IMR-90 (cell line): ENCODE results near the gene MGST2. TPM values are rescaled to one million over a fixed set of nuclear protein-coding genes. Genes with fewer than 3 reads are reported as not detected.

Experiments used
- ATAC-seq: fragments of 200-7000 bp; cut with Tn5 transposase; 2 replicates; pipeline ENCODE4 v1.9.1; 2020; ENCODE audit warnings: low read depth, mild to moderate bottlenecking, moderate library complexity
- BruUV-seq: library from RNA; stranded (reverse); fragments of 400-500 nt; replicated peaks from 2 replicates; lab custom pipeline; 2021; lab: Mats Ljungman, UMichigan
- CTCF ChIA-PET: fragments of 300-600 bp; formaldehyde crosslinking; extraction: SDS; loops from one replicate; lab custom pipeline; 2021; ENCODE audit warnings: antibody characterized with exemption; lab: Yijun Ruan, JAX
- POLR2A ChIA-PET: fragments of 300-600 bp; sonication (Branson Sonifier 250); formaldehyde crosslinking; loops from one replicate; lab custom pipeline; 2022; ENCODE audit warnings: antibody characterized with exemption; ENCODE audit not compliant: unreplicated experiment; lab: Charles Lee
- DNase-seq: peaks from one replicate; pipeline ENCODE4 v3.0.0; 2013
- H2AFZ ChIP-seq: replicated peaks from 2 replicates; pipeline ENCODE3; 2013; ENCODE audit warnings: low read length, mild to moderate bottlenecking; ENCODE audit not compliant: poor library complexity
- H2AK5ac ChIP-seq: 2 replicates; pipeline ENCODE4 v1.6.1; 2013; ENCODE audit warnings: low read depth, low read length, inconsistent platforms
- H2AK9ac ChIP-seq: replicated peaks from 2 replicates; pipeline ENCODE3; 2013; ENCODE audit warnings: mild to moderate bottlenecking, low read depth, low read length, moderate library complexity; ENCODE audit not compliant: poor library complexity
- H2BK120ac ChIP-seq: 2 replicates; pipeline ENCODE4 v1.6.1; 2013; ENCODE audit warnings: low read depth, low read length, inconsistent platforms
- H2BK15ac ChIP-seq: 3 replicates; pipeline ENCODE4 v1.6.1; 2013; ENCODE audit warnings: low read depth, low read length, inconsistent platforms
- H2BK20ac ChIP-seq: 2 replicates; pipeline ENCODE4 v1.6.1; 2013; ENCODE audit warnings: low read depth, mild to moderate bottlenecking, inconsistent platforms, low read length, moderate library complexity
- H2BK5ac ChIP-seq: 2 replicates; pipeline ENCODE4 v1.6.1; 2013; ENCODE audit warnings: mild to moderate bottlenecking, low read depth, low read length, inconsistent platforms; ENCODE audit not compliant: poor library complexity, severe bottlenecking
- H3K14ac ChIP-seq: replicated peaks from 2 replicates; pipeline ENCODE4 v1.6.1; 2013; ENCODE audit warnings: low read depth, low read length, inconsistent platforms
- H3K18ac ChIP-seq: 2 replicates; pipeline ENCODE4 v1.6.1; 2013; ENCODE audit warnings: low read depth, low read length, control low read depth
- H3K23ac ChIP-seq: 2 replicates; pipeline ENCODE4 v1.6.1; 2013; ENCODE audit warnings: low read depth, low read length, inconsistent platforms
- H3K27ac ChIP-seq: 2 replicates; pipeline ENCODE4 v1.5.1; 2013; ENCODE audit warnings: mild to moderate bottlenecking, control low read depth, low read length; ENCODE audit not compliant: insufficient read depth
- H3K27me3 ChIP-seq: 2 replicates; pipeline ENCODE4 v1.6.1; 2013; ENCODE audit warnings: low read length; ENCODE audit not compliant: control insufficient read depth, insufficient read depth
- H3K36me3 ChIP-seq: 2 replicates; pipeline ENCODE4 v1.6.1; 2013; ENCODE audit warnings: low read length, mixed read lengths; ENCODE audit not compliant: control insufficient read depth, insufficient read depth
- H3K4ac ChIP-seq: 2 replicates; pipeline ENCODE4 v1.6.1; 2013; ENCODE audit warnings: low read depth, low read length, inconsistent platforms
- H3K4me1 ChIP-seq: 2 replicates; pipeline ENCODE4 v1.6.1; 2013; ENCODE audit warnings: low read length, mixed read lengths; ENCODE audit not compliant: control insufficient read depth, insufficient read depth
- H3K4me2 ChIP-seq: 2 replicates; pipeline ENCODE4 v1.6.1; 2013; ENCODE audit warnings: low read depth, mild to moderate bottlenecking, control low read depth, low read length, moderate library complexity
- H3K4me3 ChIP-seq: 2 replicates; pipeline ENCODE4 v1.5.1; 2013; ENCODE audit warnings: low read depth, mild to moderate bottlenecking, control low read depth, low read length, moderate library complexity; ENCODE audit not compliant: insufficient read depth
- H3K56ac ChIP-seq: 2 replicates; pipeline ENCODE4 v1.6.1; 2013; ENCODE audit warnings: low read length, inconsistent platforms; ENCODE audit not compliant: insufficient read depth; ENCODE audit errors: extremely low read depth
- H3K79me1 ChIP-seq, 2 experiments: 2 replicates each; pipeline ENCODE4 v1.6.1; 2013; ENCODE audit warnings: low read length in 2 of 2, inconsistent platforms in 1 of 2, low read depth in 1 of 2
- H3K9ac ChIP-seq: 2 replicates; pipeline ENCODE4 v1.6.1; 2013; ENCODE audit warnings: low read depth, low read length, control low read depth
- H3K9me1 ChIP-seq: 2 replicates; pipeline ENCODE4 v1.6.1; 2013; ENCODE audit warnings: low read length, inconsistent platforms; ENCODE audit not compliant: insufficient read depth
- H3K9me3 ChIP-seq: 2 replicates; pipeline ENCODE4 v1.6.1; 2013; ENCODE audit warnings: low read length; ENCODE audit not compliant: control insufficient read depth, insufficient read depth
- H4K20me1 ChIP-seq: 2 replicates; pipeline ENCODE4 v1.6.1; 2013; ENCODE audit warnings: low read length, inconsistent platforms; ENCODE audit not compliant: insufficient read depth
- H4K5ac ChIP-seq: 2 replicates; pipeline ENCODE4 v1.6.1; 2013; ENCODE audit warnings: mild to moderate bottlenecking, low read depth, low read length, control low read depth
- H4K8ac ChIP-seq, 2 experiments: 2 replicates each; pipeline ENCODE4 v1.6.1; 2013; ENCODE audit warnings: low read depth in 2 of 2, low read length in 2 of 2, control low read depth in 1 of 2, inconsistent platforms in 1 of 2
- H4K91ac ChIP-seq: 2 replicates; pipeline ENCODE4 v1.6.1; 2013; ENCODE audit warnings: low read depth, low read length, inconsistent platforms; ENCODE audit not compliant: insufficient read depth
- BHLHE40 ChIP-seq: fragments of 150-350 bp; IDR thresholded peaks from 2 replicates; pipeline ENCODE4 v1.6.1; 2016; ENCODE audit warnings: mild to moderate bottlenecking, low read depth, low read length
- CTCF ChIP-seq: conservative IDR thresholded peaks from 2 replicates; pipeline ENCODE4 v1.5.1; 2012; ENCODE audit warnings: mild to moderate bottlenecking, low read depth, low read length, improper control_type of control experiment
- ELK1 ChIP-seq: fragments of 150-350 bp; IDR thresholded peaks from 2 replicates; pipeline ENCODE4 v1.6.1; 2016; ENCODE audit warnings: low read depth, mild to moderate bottlenecking, low read length, moderate library complexity, borderline replicate concordance
- FOS ChIP-seq: fragments of 150-350 bp; IDR thresholded peaks from 2 replicates; pipeline ENCODE4 v1.6.1; 2016; ENCODE audit warnings: low read depth, low read length
- MAFK ChIP-seq: IDR thresholded peaks from 2 replicates; pipeline ENCODE4 v1.6.1; 2012; ENCODE audit warnings: low read depth, low read length, improper control_type of control experiment
- MAZ ChIP-seq: IDR thresholded peaks from 2 replicates; pipeline ENCODE4 v1.6.1; 2012; ENCODE audit warnings: low read depth, mild to moderate bottlenecking, low read length, improper control_type of control experiment, moderate library complexity, borderline replicate concordance
- MXI1 ChIP-seq: IDR thresholded peaks from 2 replicates; pipeline ENCODE4 v1.6.1; 2012; ENCODE audit warnings: low read depth, mild to moderate bottlenecking, low read length, moderate library complexity, borderline replicate concordance
- NFE2L2 ChIP-seq: fragments of 150-350 bp; IDR thresholded peaks from 2 replicates; pipeline ENCODE4 v1.6.1; 2016; ENCODE audit warnings: low read depth, mild to moderate bottlenecking, low read length
- POLR2A ChIP-seq: IDR thresholded peaks from 2 replicates; pipeline ENCODE4 v1.6.1; 2012; ENCODE audit warnings: mild to moderate bottlenecking, low read depth, low read length
- RAD21 ChIP-seq: IDR thresholded peaks from 2 replicates; pipeline ENCODE4 v1.6.1; 2012; ENCODE audit warnings: low read length, improper control_type of control experiment
- SMC3 ChIP-seq: fragments of 150-350 bp; IDR thresholded peaks from 2 replicates; pipeline ENCODE4 v1.6.1; 2016; ENCODE audit warnings: low read depth, mild to moderate bottlenecking, antibody characterized with exemption, low read length, moderate library complexity
- USF2 ChIP-seq: fragments of 150-350 bp; IDR thresholded peaks from 2 replicates; pipeline ENCODE4 v1.6.1; 2017; ENCODE audit warnings: mild to moderate bottlenecking, antibody characterized with exemption, low read length, low read depth
- WGBS, 2 experiments: methylation state at CpG; one replicate each; pipeline versions ENCODE4 v1.1.5 to v1.1.7; 2013; ENCODE audit warnings: missing lambda C conversion rate in 2 of 2; ENCODE audit not compliant: insufficient read length in 1 of 2; ENCODE audit errors: extremely low coverage in 2 of 2; 5-methylcytosine and 5-hydroxymethylcytosine counted together
- dilution Hi-C: fragments of 300-500 bp; cut with HindIII; formaldehyde crosslinking; loops from one replicate; pipeline ENCODE4 v1.14.3; 2018; ENCODE audit warnings: low sequenced_read_pairs; ENCODE audit not compliant: unreplicated experiment
- in situ Hi-C: fragments of 300-500 bp; cut with MboI; formaldehyde crosslinking; loops from 3 replicates; pipeline ENCODE4 v1.14.3; 2019; ENCODE audit warnings: low sequenced_read_pairs, inconsistent platforms, mixed read lengths
- intact Hi-C: fragments of 100-400 bp; cut with micrococcal nuclease; formaldehyde crosslinking; loops from 2 replicates; pipeline ENCODE4 v1.10.0; 2022
- polyA plus RNA-seq, 3 experiments: library from polyadenylated mRNA; depleted of rRNA; stranded (reverse); fragments of >200 nt; gene quantifications; 2 replicates each; pipeline ENCODE4 v1.2.3, GENCODE V29; 2012; ENCODE audit warnings: low replicate concordance in 1 of 3
- total RNA-seq: library from RNA; depleted of rRNA; stranded (reverse); fragments of >200 nt; gene quantifications from 2 replicates; pipeline ENCODE4 v1.2.3, GENCODE V29; 2012

MGST2 gene
- total and polyA plus RNA-seq, 2 of the 4 experiments (the other 2 are of a cell fraction) = 4.8 to 10.5 TPM

GRCh38 chr4:139656614-139657486, 8.8 kb upstream of the MGST2 start (continued):
- TF ChIP-seq FOS (no peak), MAFK (no peak), NFE2L2 (no peak), MXI1 (no peak)

GRCh38 chr4:139658185-139658584, 7.4 kb upstream of the MGST2 start:
- no peak overlapping the region for H2AK9ac ChIP-seq
- H3K18ac ChIP-seq = 0 out of 2 replicates have a peak overlapping the region, but pooled peaks have one; percentile 5
- H3K9ac ChIP-seq = no peak overlapping the region
- intact Hi-C loops (loop anchor here (5.0 kb wide), 6 partner anchors 74 to 1194 kb away; no protein-coding TSS in a partner anchor), in situ Hi-C loops (no loop called here), dilution Hi-C loops (no loop called here)
- peak overlapping the region; percentile 15; the same call in 1 of the 2 replicates for H2BK120ac ChIP-seq
- H3K4me1 ChIP-seq = peaks cover 6% of the 10 kb centered on the region
- H3K14ac ChIP-seq = no peak overlapping the region
- H3K27ac ChIP-seq = no peak overlapping the region
- H2BK15ac ChIP-seq = peak overlapping the region; percentile 11; the same call in 1 of the 3 replicates
- H2BK20ac ChIP-seq = no peak overlapping the region
- H3K4me2 ChIP-seq = no peak overlapping the region
- no peak overlapping the region for H3K4me3 ChIP-seq
- ChIA-PET POLR2A (no interaction called here), CTCF (interaction anchor here (0.6 to 2.2 kb wide), 6 partner anchors 12 to 346 kb away, joined by 3 to 15 read pairs (median 6); no protein-coding TSS in a partner anchor)
- H2AFZ ChIP-seq = no peak overlapping the region
- H3K56ac ChIP-seq = no peak overlapping the region
- TF ChIP-seq POLR2A (no peak), RAD21 (no peak), ELK1 (no peak), MAZ (no peak), CTCF (no peak), SMC3 (no peak), USF2 (no peak), NFE2L2 (no peak), BHLHE40 (no peak)
- H2BK5ac ChIP-seq = peak overlapping the region; percentile 60
- no peaks in the 10 kb centered on the region for H3K79me1 ChIP-seq
- no peaks in the 10 kb centered on the region for H3K36me3 ChIP-seq
- DNase-seq = no peak
- H4K5ac ChIP-seq = peak overlapping the region; percentile 27
- H3K27me3 ChIP-seq = no peaks in the 10 kb centered on the region
- no peak overlapping the region; a peak in 1 of 4 replicates for H4K8ac ChIP-seq
- no peak overlapping the region for H2AK5ac ChIP-seq
- peak overlapping the region; percentile 46; the same call in 1 of the 2 replicates for H3K4ac ChIP-seq
- ATAC-seq = no peak
- no peaks in the 10 kb centered on the region for H3K9me3 ChIP-seq
- peaks cover 3% of the 10 kb centered on the region; the same call in 1 of the 2 replicates for H3K9me1 ChIP-seq
- no peaks in the 10 kb centered on the region for H4K20me1 ChIP-seq
- WGBS, 2 experiments = 83% methylated on average over 1 of the region's 4 CpGs; no CpG with 5 or more reads in 1 of the 2 experiments
- BruUV-seq = no TSS peak
- H3K23ac ChIP-seq = peak overlapping the region; percentile 20; the same call in 1 of the 2 replicates
- peak overlapping the region; percentile 15; the same call in 1 of the 2 replicates for H4K91ac ChIP-seq
